DLD1 (cell line): ENCODE results near the gene CRTC3.
"Not testable (repeated sequence)": the region's sequence is repeated elsewhere in the genome, so short reads cannot be mapped to it uniquely, and the experiment has no call there.

Experiments used
- in situ Hi-C: cut with HindIII; loops from 2 replicates; pipeline ENCODE4 v1.10.0; 2017; ENCODE audit warnings: low sequenced_read_pairs

CRTC3 gene

GRCh38 chr15:90645873-90646575 lies 116.3 kb downstream of the CRTC3 start:
- in situ Hi-C loops: no loop called here

- in situ Hi-C loops: no loop called here
Observed at GRCh38 chr15:90646662-90647305, 117.1 kb downstream of the CRTC3 start.

DNA sequence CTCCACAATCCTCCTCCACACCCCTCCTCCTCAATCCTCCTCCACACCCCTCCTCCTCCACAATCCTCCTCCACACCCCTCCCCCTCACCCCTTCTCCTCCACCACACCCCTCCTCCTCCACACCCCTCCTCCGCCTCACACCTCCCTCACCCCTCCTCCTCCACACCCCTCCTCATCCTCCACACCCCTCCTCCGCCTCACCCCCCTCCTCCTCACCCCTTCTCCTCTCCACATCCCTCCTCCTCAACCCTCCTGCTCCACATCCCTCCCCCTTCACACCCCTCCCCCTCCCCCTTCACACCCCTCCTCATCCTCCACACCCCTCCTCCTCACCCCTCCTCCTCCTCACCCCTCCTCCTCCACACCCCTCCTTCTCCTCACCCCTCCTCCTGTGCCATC lies 117.6 kb downstream of the CRTC3 start:
- in situ Hi-C loops: no loop called here

DNA sequence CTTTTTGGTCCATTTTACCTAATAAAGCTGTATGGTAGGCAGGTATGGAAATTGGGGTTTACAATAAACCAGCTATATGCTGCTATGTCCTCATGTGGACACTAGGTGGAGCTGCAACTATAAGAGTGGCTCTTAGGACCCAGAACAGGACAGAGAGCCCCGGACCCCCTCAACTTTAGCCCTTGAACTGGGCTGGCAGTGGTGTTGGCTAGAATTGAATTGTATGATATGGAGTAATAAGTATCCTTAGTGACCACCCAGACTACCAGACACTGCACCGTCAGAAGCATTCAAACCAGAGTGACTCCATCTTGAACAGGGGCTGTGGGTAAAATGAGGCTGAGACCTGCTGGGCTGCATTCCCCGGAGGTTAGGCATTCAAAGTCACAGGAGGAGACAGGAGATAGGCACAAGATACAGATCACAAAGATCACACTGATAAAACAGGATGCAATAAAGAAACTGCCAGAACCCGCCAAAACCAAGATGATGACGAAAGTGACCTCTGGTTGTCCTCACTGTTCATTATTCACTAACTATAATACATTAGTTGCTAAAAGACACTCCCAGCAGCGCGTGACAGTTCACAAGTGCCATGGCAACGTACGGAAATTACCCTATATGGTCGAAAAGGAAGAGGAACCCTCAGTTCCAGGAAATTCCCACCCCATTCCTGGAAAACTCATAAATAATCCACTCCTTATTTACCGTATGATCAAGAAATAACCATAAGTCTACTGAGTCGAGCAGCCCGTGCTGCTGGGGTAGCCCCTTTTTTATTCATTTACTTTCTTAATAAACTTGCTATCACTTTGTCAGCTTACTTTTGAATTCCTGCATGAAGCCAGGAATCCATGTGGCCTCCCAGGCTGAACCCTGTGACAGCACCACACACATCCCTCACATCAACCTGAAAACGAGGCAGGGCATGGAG lies 118.7 kb downstream of the CRTC3 start:
- in situ Hi-C loops: no loop called here

- in situ Hi-C loops: no loop called here
Observed at GRCh38 chr15:90650117-90650955, 120.6 kb downstream of the CRTC3 start.

DNA sequence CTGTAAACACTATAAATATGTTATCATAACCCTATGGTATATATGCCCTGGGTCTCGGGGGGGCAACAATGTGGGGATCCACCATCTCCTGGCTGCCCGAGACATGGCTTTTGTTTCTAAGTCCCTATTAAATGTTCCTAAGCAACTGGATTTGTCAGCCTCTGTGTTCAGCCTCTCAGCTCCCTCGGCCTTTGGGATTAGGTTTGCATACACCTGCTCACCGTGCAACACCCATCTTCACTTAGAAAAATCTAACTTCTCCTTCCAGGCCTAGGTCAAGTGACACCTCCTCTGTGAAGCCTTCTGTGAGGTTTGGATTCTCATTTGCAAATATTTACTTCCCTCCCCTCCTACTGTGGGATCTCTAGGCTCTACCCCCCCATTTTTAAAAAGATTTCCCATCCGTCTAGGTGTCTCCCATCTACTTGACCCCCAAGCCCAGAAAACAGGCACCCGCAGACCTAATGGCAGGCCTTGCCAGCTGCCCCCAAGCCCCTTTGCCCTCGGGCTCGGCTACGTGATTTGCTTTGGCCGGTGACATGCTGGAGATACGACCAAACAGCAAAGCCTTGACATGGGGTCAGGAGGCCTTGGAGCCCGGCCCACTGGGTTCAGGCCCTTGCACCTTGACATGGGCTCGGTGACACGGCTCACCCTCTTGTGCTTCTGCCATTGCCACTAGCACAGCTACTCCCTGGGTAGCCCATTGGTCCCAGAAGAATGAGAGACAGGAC lies 121.4 kb downstream of the CRTC3 start:
- in situ Hi-C loops: no loop called here

DNA sequence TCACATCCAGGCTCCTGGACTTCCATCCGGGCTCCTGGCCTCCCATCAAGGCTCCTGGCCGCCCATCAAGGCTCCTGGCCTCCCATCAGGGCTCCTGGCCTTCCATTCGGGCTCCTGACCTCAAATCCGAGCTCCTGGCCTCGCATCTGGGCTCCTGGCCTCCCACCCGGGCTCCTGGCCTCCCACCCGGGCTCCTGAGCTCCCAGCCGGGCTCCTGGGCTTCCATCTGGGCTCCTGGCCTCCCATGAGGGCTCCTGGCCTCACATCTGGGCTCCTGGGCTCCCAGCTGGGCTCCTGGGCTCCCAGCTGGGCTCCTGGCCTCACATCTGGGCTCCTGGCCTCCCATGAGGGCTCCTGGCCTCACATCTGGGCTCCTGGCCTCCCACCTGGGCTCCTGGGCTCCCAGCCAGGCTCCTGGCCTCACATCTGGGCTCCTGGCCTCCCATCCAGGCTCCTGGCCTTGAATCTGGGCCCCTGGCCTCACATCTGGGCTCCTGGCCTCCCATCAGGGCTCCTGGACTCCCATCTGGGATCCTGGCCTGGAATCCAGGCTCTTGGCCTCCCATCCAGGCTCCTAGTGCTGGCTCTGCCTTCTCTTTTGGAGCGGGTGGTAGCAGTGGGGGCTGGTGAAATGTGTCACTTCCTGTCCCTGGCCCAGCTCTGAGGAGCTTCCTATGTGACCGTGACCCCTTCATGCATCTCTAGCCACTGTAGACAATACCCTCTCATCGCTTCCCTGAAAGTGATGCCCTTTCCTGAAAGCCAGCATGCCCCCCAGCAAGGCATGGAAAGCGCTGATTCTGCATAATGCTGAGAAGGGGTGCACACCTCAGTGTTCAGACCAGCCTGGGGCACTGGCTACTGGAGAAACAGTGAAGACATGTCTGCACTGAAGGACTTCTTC lies 124.8 kb downstream of the CRTC3 start:
- in situ Hi-C loops: no loop called here

GRCh38 chr15:90657520-90658172 lies 127.9 kb downstream of the CRTC3 start:
- in situ Hi-C loops: not testable (repeated sequence)

GRCh38 chr15:90659481-90659880 lies 129.8 kb downstream of the CRTC3 start:
- in situ Hi-C loops: no loop called here

DNA sequence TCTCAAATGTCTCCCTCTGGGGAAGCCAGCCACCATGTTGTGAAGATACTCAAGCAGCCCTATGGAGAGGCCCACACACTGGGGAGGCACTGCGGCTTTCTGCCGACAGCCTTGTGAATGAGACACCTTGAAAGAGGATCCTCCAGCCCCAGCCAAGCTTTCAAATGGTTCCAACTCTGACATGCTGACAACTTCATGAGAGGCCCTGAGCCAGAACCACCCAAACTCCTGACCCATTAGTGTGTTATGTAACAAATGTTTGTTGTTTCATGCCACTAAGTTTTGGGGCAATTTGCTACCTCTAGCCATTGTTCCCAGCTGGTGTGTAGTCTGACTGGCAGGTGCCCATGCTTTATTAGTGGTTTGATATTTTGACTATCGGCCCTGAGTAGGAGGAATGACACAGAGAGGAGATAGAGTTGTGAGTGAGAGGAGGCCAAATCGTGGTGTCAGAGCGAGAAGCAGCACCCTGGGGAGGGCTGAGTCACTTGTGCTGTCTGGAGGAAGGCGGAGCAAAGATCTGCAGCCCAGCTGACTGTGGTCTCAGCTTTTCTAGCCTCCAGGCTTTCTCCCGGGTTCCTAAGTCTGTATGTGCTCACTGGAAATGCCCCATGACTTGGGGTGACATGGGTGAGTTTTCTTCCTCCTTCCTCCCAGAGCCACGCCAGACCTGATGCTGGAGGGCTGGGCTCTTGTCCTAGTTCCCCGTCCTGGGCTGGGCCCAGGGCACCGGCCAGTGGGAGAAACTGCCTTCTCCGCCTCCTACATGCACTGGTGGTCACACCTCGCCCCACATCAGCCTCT lies 130.7 kb downstream of the CRTC3 start:
- in situ Hi-C loops: no loop called here

DNA sequence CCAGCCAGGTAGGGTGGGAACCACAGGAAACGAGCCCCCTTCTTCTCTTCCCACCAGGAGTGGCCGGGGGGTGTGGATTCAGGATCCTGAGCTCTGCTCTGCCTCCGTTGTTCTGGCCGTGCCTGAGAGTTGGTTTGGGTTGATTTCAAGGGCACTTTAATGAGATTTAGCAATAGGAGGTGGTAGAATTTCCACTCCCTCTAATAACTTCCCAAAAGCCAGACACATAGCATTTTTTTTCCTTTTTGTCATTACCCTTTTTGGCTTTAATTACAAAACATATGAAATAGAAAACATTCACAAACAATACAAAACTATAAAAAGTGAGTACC lies 131.2 kb downstream of the CRTC3 start:
- in situ Hi-C loops: not testable (repeated sequence)

GRCh38 chr15:90664081-90664461 lies 134.3 kb downstream of the CRTC3 start:
- in situ Hi-C loops: not testable (repeated sequence)

- in situ Hi-C loops: no loop called here
Observed at GRCh38 chr15:90664650-90665287, 135.0 kb downstream of the CRTC3 start.

DNA sequence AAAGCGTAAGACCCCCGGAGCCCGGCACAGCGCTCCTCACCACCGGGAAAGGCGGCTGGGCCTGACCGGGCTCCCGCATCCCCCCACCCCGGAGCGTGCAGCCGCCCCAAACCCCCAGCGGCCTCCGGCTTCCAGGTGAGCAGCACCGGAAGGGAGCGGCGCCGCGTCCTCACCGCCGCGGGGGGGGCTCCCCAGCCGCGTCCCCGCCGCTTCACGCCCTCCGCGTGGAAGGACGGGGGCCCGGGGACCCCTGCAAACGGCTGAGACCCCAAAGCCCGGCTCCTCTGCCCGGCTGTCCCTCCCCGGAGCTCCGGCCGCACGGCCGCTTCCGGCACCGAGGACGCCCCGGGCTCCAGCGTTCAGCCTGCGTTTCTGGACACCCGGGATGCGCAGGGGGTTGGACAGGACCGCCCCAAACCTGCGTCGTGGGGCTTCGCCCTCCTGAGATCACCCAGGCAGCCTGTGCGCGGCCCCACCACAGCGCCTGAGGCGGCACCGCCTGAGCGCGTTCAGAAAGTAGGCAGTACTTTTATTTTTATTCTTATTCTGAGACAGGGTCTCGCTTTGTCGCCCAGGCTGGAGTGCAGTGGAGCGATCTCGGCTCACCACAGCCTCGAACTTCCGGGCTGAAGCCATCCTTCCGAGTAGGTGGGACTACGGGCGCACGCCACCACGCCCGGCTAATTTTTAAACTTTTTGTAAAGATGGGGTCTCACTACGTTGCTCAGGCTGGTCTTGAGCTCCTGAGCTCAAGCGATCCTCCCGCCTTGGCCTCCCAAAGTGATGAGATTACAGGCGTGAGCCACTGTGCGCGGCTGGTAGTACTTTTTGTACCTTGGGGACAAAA lies 135.8 kb downstream of the CRTC3 start:
- in situ Hi-C loops: no loop called here

DNA sequence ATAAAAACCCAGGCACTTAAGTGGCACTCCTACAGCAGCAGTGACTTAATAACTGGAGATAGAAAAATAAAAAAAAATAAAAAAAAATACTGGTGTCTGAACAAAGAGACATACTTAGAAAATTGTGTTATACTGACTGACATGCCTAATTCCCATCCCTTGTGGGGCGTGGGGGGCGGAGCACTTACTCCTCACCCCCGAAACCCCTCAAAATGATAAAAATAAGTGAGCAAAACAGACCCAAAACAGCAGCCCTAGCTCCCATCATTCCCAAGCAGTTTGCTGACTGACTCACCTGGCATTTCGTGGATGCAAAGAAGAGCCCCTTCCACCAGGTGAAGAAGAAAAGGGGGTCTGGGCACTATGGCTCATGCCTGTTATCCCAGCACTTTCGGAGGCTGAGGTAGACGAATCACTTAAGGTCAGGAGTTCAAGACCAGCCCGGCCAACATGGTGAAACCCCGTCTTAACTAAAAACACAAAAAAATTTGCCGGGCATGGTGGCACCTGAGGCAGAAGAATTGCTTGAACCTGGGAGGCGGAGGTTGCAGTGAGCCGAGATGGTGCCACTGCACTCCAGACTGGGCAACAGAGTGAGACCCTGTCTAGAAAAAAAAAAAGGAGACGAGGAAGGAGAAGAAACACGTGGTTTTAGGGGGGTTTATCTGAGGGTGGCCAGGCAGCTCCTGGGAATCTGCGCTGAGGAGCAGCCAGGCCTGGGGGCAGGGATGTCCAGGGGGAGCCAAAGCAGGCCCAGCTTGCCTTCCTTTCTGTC lies 136.6 kb downstream of the CRTC3 start:
- in situ Hi-C loops: no loop called here
